ENCODE data around the gene TBC1D22A. TPM values are rescaled to one million over a fixed set of nuclear protein-coding genes. Genes with fewer than 3 reads are reported as not detected.

Gene TBC1D22A
- total RNA-seq, 1 donor from 2014 or later = 34.1 TPM

DNA sequence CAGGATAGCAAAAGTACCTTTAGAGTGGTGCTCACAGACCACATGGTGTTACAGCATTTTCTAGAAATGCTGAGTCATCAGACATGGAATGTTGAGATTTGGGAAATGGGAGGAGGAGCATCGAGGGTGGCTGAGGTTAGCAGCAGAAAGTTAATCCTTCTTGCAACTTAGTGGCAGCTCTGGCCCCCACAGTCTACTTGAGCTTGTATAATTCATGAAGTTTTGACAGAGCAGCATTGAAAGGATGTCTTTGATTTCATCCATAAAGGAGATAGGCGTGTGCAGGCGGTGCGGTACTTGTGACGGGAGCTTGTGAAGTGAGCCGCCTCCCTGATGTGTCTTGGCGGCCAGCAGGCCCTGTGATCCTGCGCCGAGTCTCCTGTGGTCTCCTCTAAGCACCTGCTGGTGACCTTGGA lies 330.5 kb downstream of the TBC1D22A start:
- DNase-seq = no peak
- Histone ChIP-seq H3K27ac (no peak overlapping the region), H3K4me1 (peaks cover 20% of the 10 kb centered on the region), H3K36me3 (no peaks in the 10 kb centered on the region), H3K9me3 (no peaks in the 10 kb centered on the region), H3K27me3 (ENCODE audit: low read depth) (no peaks in the 10 kb centered on the region), H3K4me3 (no peak overlapping the region)
- ATAC-seq = peak in 1 of 2 donors; percentile 42
- intact Hi-C loops (cut with DNase I) = no loop called here
- TF ChIP-seq, protein P1, sequence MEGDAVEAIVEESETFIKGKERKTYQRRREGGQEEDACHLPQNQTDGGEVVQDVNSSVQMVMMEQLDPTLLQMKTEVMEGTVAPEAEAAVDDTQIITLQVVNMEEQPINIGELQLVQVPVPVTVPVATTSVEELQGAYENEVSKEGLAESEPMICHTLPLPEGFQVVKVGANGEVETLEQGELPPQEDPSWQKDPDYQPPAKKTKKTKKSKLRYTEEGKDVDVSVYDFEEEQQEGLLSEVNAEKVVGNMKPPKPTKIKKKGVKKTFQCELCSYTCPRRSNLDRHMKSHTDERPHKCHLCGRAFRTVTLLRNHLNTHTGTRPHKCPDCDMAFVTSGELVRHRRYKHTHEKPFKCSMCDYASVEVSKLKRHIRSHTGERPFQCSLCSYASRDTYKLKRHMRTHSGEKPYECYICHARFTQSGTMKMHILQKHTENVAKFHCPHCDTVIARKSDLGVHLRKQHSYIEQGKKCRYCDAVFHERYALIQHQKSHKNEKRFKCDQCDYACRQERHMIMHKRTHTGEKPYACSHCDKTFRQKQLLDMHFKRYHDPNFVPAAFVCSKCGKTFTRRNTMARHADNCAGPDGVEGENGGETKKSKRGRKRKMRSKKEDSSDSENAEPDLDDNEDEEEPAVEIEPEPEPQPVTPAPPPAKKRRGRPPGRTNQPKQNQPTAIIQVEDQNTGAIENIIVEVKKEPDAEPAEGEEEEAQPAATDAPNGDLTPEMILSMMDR (IDR thresholded peaks at IDR 0.05) = no peak

DNA sequence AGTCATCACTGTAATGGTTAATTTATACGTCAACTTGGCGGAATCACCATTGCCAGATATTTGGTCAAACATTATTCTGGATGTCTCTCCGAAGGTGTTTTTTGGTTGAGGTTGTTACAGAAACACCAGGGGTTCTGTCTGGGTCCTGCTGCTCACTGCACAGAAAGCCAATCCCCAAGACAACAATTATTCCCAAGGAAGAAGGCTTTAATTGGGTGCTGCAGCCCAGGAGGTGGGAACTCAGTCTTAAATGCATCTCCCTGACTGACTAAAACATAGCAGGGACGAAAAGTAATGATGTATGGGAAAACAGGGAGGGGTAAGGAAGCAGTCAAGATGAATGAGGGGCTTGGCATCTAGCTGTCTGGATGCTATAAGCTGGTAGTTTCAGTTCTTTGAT lies 331.3 kb downstream of the TBC1D22A start:
- intact Hi-C loops (cut with DNase I) = no loop called here

DNA sequence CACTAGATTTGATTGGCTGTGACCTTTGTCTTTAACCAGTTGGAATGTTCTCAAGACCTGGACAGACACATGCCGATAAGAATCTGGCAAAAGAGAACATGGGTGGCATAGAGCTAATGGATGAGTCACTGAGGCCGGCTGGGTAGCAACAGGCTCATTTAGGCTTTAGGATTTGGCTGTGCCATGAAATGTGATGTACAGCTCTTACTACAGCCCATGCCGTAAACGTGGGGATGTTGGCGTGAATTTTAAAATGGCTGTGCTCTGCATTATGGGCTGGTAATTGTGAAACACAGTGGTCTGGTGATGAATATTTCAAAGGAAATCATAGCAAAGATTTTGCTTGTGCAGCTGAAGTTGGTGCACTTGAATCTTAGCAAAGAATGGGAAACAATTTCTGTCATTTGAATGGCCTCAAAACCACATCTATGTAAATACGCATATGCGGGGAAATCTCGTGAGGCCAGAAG lies 332.4 kb downstream of the TBC1D22A start:
- TF ChIP-seq, protein P1 (IDR thresholded peaks at IDR 0.05) = no peak
- ATAC-seq (no peak), DNase-seq (no peak)

More for the DNA sequence above, 331.3 kb downstream of the TBC1D22A start:
- Histone ChIP-seq H3K27me3 (ENCODE audit: low read depth) (no peaks in the 10 kb centered on the region), H3K4me1 (peaks cover 20% of the 10 kb centered on the region), H3K4me3 (no peak overlapping the region), H3K9me3 (no peaks in the 10 kb centered on the region), H3K36me3 (no peaks in the 10 kb centered on the region), H3K27ac (no peak overlapping the region)
- DNase-seq (no peak), ATAC-seq (no peak)
- TF ChIP-seq, protein P1 (IDR thresholded peaks at IDR 0.05) = no peak

GRCh38 chr22:47095395-47096122 lies 333.1 kb downstream of the TBC1D22A start:
- no peaks in the 10 kb centered on the region for H3K9me3 ChIP-seq
- no peaks in the 10 kb centered on the region for H3K36me3 ChIP-seq
- no peaks in the 10 kb centered on the region for H3K27me3 ChIP-seq (ENCODE audit: low read depth)
- peaks cover 10% of the 10 kb centered on the region for H3K4me1 ChIP-seq
- intact Hi-C loops (cut with DNase I) = no loop called here
- no peak for ATAC-seq
- H3K4me3 ChIP-seq = no peak overlapping the region
- no peak overlapping the region for H3K27ac ChIP-seq
- no peak for DNase-seq
- TF ChIP-seq, protein P1 (IDR thresholded peaks at IDR 0.05) = no peak

More for the DNA sequence above, 332.4 kb downstream of the TBC1D22A start:
- Histone ChIP-seq H3K4me1 (peaks cover 16% of the 10 kb centered on the region), H3K4me3 (no peak overlapping the region), H3K27ac (no peak overlapping the region), H3K9me3 (no peaks in the 10 kb centered on the region), H3K36me3 (no peaks in the 10 kb centered on the region), H3K27me3 (ENCODE audit: low read depth) (no peaks in the 10 kb centered on the region)
- intact Hi-C loops (cut with DNase I) = no loop called here

GRCh38 chr22:47098121-47098520 lies 335.7 kb downstream of the TBC1D22A start:
- no peaks in the 10 kb centered on the region for H3K36me3 ChIP-seq
- H3K4me3 ChIP-seq = no peak overlapping the region
- DNase-seq = no peak
- H3K27me3 ChIP-seq (ENCODE audit: low read depth) = no peaks in the 10 kb centered on the region
- intact Hi-C loops (cut with DNase I) = no loop called here
- no peak for ATAC-seq
- no peak overlapping the region for H3K27ac ChIP-seq
- TF ChIP-seq, protein P1 (IDR thresholded peaks at IDR 0.05) = no peak
- no peaks in the 10 kb centered on the region for H3K9me3 ChIP-seq
- H3K4me1 ChIP-seq = no peaks in the 10 kb centered on the region

All from lower lobe of right lung (tissue), 2 donors.